Measurements from ENCODE around the gene ZNFX1.
"Not testable (repeated sequence)": the region's sequence is repeated elsewhere in the genome, so short reads cannot be mapped to it uniquely, and the experiment has no call there.

ZNFX1 gene

DNA sequence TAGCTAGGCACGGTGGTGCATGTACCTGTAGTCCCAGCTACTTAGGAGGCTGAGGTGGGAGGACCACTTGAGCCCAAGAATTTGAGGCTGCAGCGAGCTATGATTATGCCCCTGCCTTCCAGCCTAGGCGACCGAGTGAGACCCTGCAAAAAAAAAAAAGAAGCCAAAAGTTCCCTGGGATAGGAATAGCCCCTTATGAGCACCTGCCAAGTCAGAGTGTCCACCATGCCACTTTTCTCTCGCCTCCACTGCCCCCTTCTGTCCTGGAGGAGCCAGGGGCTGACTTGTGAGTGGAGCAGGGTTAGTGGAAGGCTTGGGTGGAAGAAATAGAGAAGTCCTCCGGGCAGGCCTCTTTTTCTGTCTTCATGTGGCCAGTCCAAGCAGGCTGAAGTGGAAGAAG lies 70.8 kb downstream of the ZNFX1 start:
- peak; percentile 40 for DNase-seq

GRCh38 chr20:49203746-49204145 lies 74.1 kb downstream of the ZNFX1 start:
- DNase-seq: no peak

GRCh38 chr20:49203011-49203410 lies 74.8 kb downstream of the ZNFX1 start:
- DNase-seq: no peak

DNA sequence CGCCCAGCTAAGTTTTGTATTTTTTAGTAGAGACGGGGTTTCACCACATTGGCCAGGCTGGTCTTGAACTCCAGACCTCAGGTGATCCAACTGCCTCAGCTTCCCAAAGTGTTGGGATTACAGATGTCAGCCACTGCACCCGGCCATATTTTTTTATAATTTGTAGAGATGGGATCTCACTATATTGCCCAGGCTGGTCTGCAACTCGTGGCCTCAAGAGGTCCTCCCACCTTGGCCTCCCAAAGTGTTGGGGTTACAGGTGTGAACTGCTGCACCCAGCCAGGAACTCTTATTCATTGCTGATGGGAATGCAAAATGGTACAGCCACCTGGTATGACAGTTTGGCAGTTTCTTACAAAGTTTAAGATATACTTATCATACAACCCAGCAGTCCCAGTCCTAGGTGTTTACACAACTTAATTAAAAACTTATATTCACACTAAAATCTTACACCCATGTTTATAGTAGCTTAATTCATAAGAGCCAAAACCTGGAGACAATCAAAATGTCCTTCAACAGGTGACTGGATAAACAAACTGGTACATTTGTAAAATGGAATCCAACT lies 78.0 kb downstream of the ZNFX1 start:
- DNase-seq: no peak

- DNase-seq: not testable (repeated sequence)
Observed at GRCh38 chr20:49192944-49193518, 84.8 kb downstream of the ZNFX1 start.
